ENCODE results near the gene IGFBP6.
A peak's percentile ranks its signal among the peaks of the same experiment; 100 is the strongest.

The IGFBP6 gene

DNA sequence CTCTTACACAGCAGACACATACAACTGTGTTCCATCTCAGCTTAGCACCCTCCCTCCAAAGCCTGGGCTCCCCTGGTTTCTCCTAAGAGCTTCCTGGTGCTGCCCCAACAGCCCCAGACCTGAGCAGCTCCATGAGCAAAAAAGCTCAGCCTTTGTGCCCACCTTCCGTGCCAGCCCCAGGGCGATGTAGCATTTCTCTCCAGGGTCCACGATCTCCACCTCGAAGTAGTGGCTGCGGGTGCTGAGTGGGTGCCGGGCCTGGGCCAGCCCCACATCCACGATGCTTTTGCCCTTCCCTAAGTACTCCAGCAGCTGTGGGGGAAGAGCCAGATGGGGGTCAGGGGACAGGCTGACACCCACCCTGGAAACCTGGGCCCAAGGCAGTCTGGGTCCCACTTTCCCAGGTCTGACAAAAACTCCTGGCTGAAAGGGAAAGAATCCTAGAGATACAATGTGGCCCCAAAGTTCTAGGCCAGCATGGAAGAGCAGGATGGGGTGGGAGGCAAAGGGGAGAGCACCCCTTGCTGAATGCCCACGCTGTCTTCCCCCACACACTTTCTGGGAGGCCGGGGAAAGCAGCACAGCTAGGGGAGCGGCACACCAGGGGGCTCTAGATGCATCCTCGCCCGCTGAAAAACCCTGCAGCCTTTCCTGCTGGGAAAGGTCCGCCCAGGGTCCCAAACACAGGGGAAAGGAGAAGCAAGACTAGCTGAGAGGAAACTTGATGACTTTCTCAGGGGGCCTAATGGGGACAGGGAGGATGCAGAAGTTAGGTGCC is 29.3 kb upstream of the IGFBP6 start:
- Histone ChIP-seq H3K4me3 (no peak overlapping the region), H3K27me3 (no peaks in the 10 kb centered on the region), H3K36me3 (peaks cover 4 to 76% (median 16%) of the 10 kb centered on the region in 3 donors), H3K4me1 (peaks cover 13 to 98% (median 84%) of the 10 kb centered on the region in 4 donors), H3K27ac (peak overlapping the region; percentile 93 to 99), H3K9me3 (no peaks in the 10 kb centered on the region)
- DNase-seq, result peak in 1 of 2 donors; percentile 66
- TF ChIP-seq, protein P1, sequence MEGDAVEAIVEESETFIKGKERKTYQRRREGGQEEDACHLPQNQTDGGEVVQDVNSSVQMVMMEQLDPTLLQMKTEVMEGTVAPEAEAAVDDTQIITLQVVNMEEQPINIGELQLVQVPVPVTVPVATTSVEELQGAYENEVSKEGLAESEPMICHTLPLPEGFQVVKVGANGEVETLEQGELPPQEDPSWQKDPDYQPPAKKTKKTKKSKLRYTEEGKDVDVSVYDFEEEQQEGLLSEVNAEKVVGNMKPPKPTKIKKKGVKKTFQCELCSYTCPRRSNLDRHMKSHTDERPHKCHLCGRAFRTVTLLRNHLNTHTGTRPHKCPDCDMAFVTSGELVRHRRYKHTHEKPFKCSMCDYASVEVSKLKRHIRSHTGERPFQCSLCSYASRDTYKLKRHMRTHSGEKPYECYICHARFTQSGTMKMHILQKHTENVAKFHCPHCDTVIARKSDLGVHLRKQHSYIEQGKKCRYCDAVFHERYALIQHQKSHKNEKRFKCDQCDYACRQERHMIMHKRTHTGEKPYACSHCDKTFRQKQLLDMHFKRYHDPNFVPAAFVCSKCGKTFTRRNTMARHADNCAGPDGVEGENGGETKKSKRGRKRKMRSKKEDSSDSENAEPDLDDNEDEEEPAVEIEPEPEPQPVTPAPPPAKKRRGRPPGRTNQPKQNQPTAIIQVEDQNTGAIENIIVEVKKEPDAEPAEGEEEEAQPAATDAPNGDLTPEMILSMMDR (IDR thresholded peaks at IDR 0.05), result no peak
- intact Hi-C loops (cut with DNase I; ENCODE audit: low total_unique reads), result loop anchor here (2.0 to 5.0 kb wide), 2 partner anchors 31 to 129 kb away; no protein-coding TSS in a partner anchor

DNA sequence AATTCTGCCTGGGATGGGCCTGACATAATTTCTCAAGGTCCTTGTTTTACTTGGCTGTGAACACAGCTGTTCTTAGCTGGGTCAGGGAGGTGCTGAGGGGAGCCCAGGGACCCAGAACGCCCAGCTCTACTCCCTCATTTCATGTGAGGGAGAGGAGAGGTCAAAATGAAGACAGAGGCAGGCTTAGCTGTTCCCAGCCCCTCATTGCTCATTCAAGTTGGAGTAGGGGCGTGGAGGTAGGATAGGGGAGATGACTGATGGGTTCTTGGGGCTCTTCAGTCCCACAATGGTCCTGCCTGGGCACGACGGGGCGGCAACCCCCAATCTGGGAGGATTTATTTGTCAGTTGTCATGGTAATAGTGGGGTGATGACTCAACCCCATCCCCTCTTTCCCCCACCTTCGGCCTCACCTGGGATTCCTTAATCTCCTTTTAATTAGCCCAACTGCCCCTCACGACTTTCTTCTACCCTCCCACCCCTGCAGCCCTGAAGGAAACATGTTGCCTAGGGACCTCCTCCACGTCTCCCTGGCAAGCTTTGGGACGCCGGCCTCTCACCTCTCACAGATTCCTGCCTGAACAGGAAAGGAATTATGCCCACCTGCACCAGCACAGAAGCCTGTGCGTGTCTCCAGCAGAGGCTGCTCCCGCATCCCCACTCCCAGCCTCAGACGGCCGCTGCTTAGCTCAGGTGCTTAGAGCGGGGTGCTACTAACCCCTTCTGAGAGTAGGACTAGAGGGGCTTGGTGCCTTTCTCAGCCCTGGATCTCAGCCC is 28.5 kb upstream of the IGFBP6 start:
- H3K27me3 ChIP-seq, result no peaks in the 10 kb centered on the region
- no peaks in the 10 kb centered on the region for H3K9me3 ChIP-seq
- H3K36me3 ChIP-seq, result peaks cover 0 to 73% (median 10%) of the 10 kb centered on the region in 3 donors
- H3K4me1 ChIP-seq, result peaks cover 15 to 98% (median 82%) of the 10 kb centered on the region in 4 donors
- H3K27ac ChIP-seq, result peak overlapping the region; percentile 93 to 99
- H3K4me3 ChIP-seq, result no peak overlapping the region
- intact Hi-C loops (cut with DNase I; ENCODE audit: low total_unique reads), result loop anchor here (5.0 kb wide), 1 partner anchor 128 kb away; no protein-coding TSS in a partner anchor
- DNase-seq, result peak; percentile 29 to 66
- TF ChIP-seq, protein P1 (IDR thresholded peaks at IDR 0.05), result no peak

DNA sequence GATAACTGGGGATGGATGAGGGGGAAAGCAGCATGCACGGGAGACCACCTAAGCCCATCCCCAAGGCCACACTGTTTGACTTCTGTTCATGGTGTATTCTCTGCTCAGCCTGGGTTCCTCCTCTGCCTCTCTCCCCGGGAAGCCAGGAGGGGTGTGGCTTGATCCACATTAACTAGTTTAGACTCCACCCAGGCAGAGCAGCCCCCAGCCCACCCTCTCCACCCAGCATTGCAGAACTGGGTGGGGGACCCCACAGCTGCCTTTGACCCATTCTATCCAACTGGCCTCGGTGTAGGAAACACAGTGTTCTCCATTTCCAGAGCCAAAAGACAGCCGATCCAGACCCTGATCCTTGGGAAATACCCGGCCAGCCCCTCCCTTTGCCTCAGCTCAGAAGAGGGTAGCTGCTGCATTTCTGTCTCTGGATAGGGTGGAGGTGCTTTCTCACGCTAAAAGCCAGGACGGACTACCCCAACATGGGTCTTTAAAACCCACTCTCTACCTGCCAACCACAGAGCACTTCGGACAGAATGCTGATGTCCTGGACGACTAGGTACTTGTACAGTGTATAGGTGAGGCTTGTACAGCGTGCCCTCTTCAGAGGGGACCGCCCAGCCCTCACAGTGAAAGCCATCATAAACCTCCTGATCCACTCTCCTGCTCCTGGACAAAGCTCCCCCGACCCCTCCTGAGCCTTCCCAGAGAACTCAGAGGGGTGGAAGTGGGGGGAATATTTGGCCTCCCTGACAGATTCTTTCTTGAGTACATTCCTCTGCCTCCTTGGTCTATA is 27.7 kb upstream of the IGFBP6 start:
- Histone ChIP-seq H3K27ac (peak overlapping the region; percentile 93 to 99), H3K27me3 (no peaks in the 10 kb centered on the region), H3K9me3 (no peaks in the 10 kb centered on the region), H3K36me3 (peaks cover 7 to 76% (median 19%) of the 10 kb centered on the region in 3 donors), H3K4me1 (peaks cover 15 to 98% (median 80%) of the 10 kb centered on the region in 4 donors), H3K4me3 (peak overlapping the region in 1 of 2 donors; percentile 1)
- TF ChIP-seq, protein P1 (IDR thresholded peaks at IDR 0.05), result no peak
- intact Hi-C loops (cut with DNase I; ENCODE audit: low total_unique reads), result loop anchor here (5.0 kb wide), 1 partner anchor 127 kb away; no protein-coding TSS in a partner anchor
- peak; percentile 81 to 90 for DNase-seq

DNA sequence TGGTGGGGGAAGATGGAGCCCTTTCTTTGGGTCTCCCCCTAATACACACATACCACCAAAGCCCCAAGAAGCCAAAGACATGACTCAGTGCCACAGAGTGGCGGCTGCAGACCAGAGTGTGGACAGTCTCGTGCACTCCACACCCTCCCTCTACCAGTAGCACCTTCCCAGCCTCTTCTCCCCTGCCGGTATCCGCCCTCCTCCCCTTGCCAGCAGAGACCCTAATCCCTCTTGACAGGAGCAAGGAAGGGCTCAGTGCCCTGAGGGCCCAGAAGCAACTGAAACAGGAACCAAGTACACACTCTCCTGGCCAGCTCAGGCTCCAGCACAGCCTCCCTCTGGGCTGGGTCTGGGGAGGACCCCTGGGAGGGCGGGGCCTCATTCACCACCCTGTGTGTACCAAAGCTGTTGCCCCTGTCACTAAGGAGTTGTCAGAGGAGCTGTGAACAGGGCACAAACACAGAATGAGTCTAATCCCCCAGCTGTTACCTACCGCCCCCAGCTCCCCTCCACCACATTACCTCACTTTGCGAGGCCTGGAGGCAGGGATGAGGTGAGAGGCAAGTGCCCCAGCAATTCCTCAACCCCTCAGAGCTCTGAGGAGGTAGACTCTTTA is 26.5 kb upstream of the IGFBP6 start:
- TF ChIP-seq, protein P1 (IDR thresholded peaks at IDR 0.05), result no peak
- Histone ChIP-seq H3K27me3 (no peaks in the 10 kb centered on the region), H3K27ac (peak overlapping the region; percentile 93 to 99), H3K36me3 (peaks cover 18 to 80% (median 30%) of the 10 kb centered on the region in 3 donors), H3K4me3 (no peak overlapping the region), H3K9me3 (no peaks in the 10 kb centered on the region), H3K4me1 (peaks cover 15 to 92% (median 69%) of the 10 kb centered on the region in 4 donors)
- intact Hi-C loops (cut with DNase I; ENCODE audit: low total_unique reads), result no loop called here
- peak in 1 of 2 donors; percentile 67 for DNase-seq
